Epithelial cell of esophagus (primary cell): ENCODE data around the gene GNAZ.
A peak's percentile ranks its signal among the peaks of the same experiment; 100 is the strongest.

Experiments
- DNase-seq: peaks from one replicate; pipeline ENCODE4 v3.0.0; 2010; ENCODE audit warnings: low read depth
- H3K4me3 ChIP-seq: 2 replicates; pipeline ENCODE4 v1.5.1; 2011; ENCODE audit warnings: mild to moderate bottlenecking, low read length, control low read depth
- CTCF ChIP-seq: IDR thresholded peaks from 2 replicates; pipeline ENCODE4 v1.5.1; 2011; ENCODE audit warnings: low read depth, mild to moderate bottlenecking, low read length, control low read depth, inconsistent platforms; ENCODE audit not compliant: insufficient read depth; ENCODE audit errors: missing control alignments

GNAZ gene

GRCh38 chr22:23036684-23037428, 33.5 kb upstream of the GNAZ start:
- no peak overlapping the region for H3K4me3 ChIP-seq
- TF ChIP-seq CTCF = no peak
- DNase-seq = peak; percentile 18

- TF ChIP-seq CTCF = no peak
- no peak for DNase-seq
- H3K4me3 ChIP-seq = no peak overlapping the region
Measured at GRCh38 chr22:23037429-23038333, 32.6 kb upstream of the GNAZ start.

GRCh38 chr22:23038334-23038642, 32.0 kb upstream of the GNAZ start:
- no peak for TF ChIP-seq CTCF
- DNase-seq = no peak

GRCh38 chr22:23038902-23039301, 31.4 kb upstream of the GNAZ start:
- no peak for TF ChIP-seq CTCF
- no peak for DNase-seq
- H3K4me3 ChIP-seq = no peak overlapping the region

More at GRCh38 chr22:23038334-23038642, 32.0 kb upstream of the GNAZ start:
- no peak overlapping the region for H3K4me3 ChIP-seq

- no peak overlapping the region for H3K4me3 ChIP-seq
- TF ChIP-seq CTCF = no peak
- no peak for DNase-seq
Measured at GRCh38 chr22:23042179-23042578, 28.1 kb upstream of the GNAZ start.

- no peak overlapping the region for H3K4me3 ChIP-seq
- no peak for DNase-seq
- TF ChIP-seq CTCF = no peak
Measured at GRCh38 chr22:23044570-23044969, 25.7 kb upstream of the GNAZ start.
